C1 segment of cervical spinal cord (tissue), 14 donors: Measurements from ENCODE around the gene DCAF6.
A peak's percentile ranks its signal among the peaks of the same experiment; 100 is the strongest.
"Not testable (repeated sequence)": the region's sequence is repeated elsewhere in the genome, so short reads cannot be mapped to it uniquely, and the experiment has no call there.

Experiments used
- DNase-seq, 14 donors: peaks; one replicate each; lab custom pipeline; 2025; lab: John Stamatoyannopoulos, UW

Gene DCAF6

GRCh38 chr1:167924102-167924501, 12.4 kb upstream of the DCAF6 start:
- no peak for DNase-seq

GRCh38 chr1:167924543-167925231, 11.8 kb upstream of the DCAF6 start:
- no peak for DNase-seq

GRCh38 chr1:167926486-167926997, 9.9 kb upstream of the DCAF6 start:
- DNase-seq, result no peak

GRCh38 chr1:167927046-167927754, 9.3 kb upstream of the DCAF6 start:
- no peak for DNase-seq

GRCh38 chr1:167928457-167928852, 8.0 kb upstream of the DCAF6 start:
- no peak for DNase-seq

- not testable (repeated sequence) for DNase-seq
Measured at GRCh38 chr1:167928919-167929318, 7.6 kb upstream of the DCAF6 start.

- DNase-seq, result no peak
Measured at GRCh38 chr1:167929725-167930124, 6.8 kb upstream of the DCAF6 start.

GRCh38 chr1:167933788-167934187, 2.7 kb upstream of the DCAF6 start:
- DNase-seq, result no peak

- no peak for DNase-seq
Measured at GRCh38 chr1:167934426-167935215, 1.9 kb upstream of the DCAF6 start.

GRCh38 chr1:167935216-167936067, 1.0 kb upstream of the DCAF6 start:
- DNase-seq, result peak in 6 of 14 donors; percentile 39 to 60 (median 57)

GRCh38 chr1:167936930-167937708, 636 bp downstream of the DCAF6 start, which contains the start of gene MPC2:
Gene MPC2 (minus strand): TSS chr1:167937072. CDS start chr1:167935841, 1,231 bp downstream.
- DNase-seq, result peak in 12 of 14 donors; percentile 15 to 78 (median 54)

GRCh38 chr1:167937709-167938010, 1.2 kb downstream of the DCAF6 start:
- DNase-seq, result no peak

- no peak for DNase-seq
Measured at GRCh38 chr1:167938080-167938636, 1.7 kb downstream of the DCAF6 start.

- DNase-seq, result no peak
Measured at GRCh38 chr1:167940264-167940663, 3.8 kb downstream of the DCAF6 start.

- DNase-seq, result no peak
Measured at GRCh38 chr1:167943541-167943940, 7.1 kb downstream of the DCAF6 start.

- DNase-seq, result no peak
Measured at GRCh38 chr1:167947733-167948132, 11.2 kb downstream of the DCAF6 start.

GRCh38 chr1:167949785-167950184, 13.3 kb downstream of the DCAF6 start:
- DNase-seq, result no peak

GRCh38 chr1:167950569-167950968, 14.1 kb downstream of the DCAF6 start:
- DNase-seq, result no peak

GRCh38 chr1:167955915-167956314, 19.4 kb downstream of the DCAF6 start:
- DNase-seq, result no peak

- no peak for DNase-seq
Measured at GRCh38 chr1:167957710-167958109, 21.2 kb downstream of the DCAF6 start.
